Measurements from ENCODE around the gene MSANTD3. TPM values are rescaled to one million over a fixed set of nuclear protein-coding genes. Genes with fewer than 3 reads are reported as not detected.
A peak's percentile ranks its signal among the peaks of the same experiment; 100 is the strongest.

MSANTD3 gene
- total and polyA plus RNA-seq, 9 of the 15 experiments (the other 6 are each of a cell fraction or from before 2014, with no cell fraction given): 9.4 to 28.7 (median 22.3) TPM

GRCh38 chr9:100498592-100498991 is 71.6 kb downstream of the MSANTD3 start (continued):
- TF ChIP-seq ZBTB9 (CRISPR knock-in tag; IDR thresholded peaks at IDR 0.05) (no peak), MGA (IDR thresholded peaks at IDR 0.05) (no peak), ZNF224 (CRISPR knock-in tag; IDR thresholded peaks at IDR 0.05) (no peak), NFE2L1 (tag; IDR thresholded peaks at IDR 0.05; ENCODE audit: borderline replicate concordance, low read depth) (peak; percentile 60; the same call in 1 of the 2 replicates), ATF3 (IDR thresholded peaks at IDR 0.05) (peak; percentile 96), ATF3 (CRISPR knock-in tag; conservative IDR thresholded peaks at IDR 0.05) (no peak), ZNF280B (CRISPR knock-in tag; IDR thresholded peaks at IDR 0.05) (no peak), MTF1 (CRISPR knock-in tag; IDR thresholded peaks at IDR 0.05; ENCODE audit: borderline replicate concordance) (no peak), CBFA2T3 (IDR thresholded peaks at IDR 0.05) (no peak), ELF1 (tag; IDR thresholded peaks at IDR 0.05) (no peak), LEF1 (IDR thresholded peaks at IDR 0.05) (no peak), JUN (IDR thresholded peaks at IDR 0.05; ENCODE audit: borderline replicate concordance, low read depth, low read length) (peak; percentile 80), JUN (CRISPR knock-in tag; IDR thresholded peaks at IDR 0.05; ENCODE audit: borderline replicate concordance) (no peak)

Measured in K562 (cell line).